ENCODE results near the gene CHGA. TPM values are rescaled to one million over a fixed set of nuclear protein-coding genes. Genes with fewer than 3 reads are reported as not detected.

CHGA gene
- total RNA-seq, 2 experiments from 2014 or later: not detected

DNA sequence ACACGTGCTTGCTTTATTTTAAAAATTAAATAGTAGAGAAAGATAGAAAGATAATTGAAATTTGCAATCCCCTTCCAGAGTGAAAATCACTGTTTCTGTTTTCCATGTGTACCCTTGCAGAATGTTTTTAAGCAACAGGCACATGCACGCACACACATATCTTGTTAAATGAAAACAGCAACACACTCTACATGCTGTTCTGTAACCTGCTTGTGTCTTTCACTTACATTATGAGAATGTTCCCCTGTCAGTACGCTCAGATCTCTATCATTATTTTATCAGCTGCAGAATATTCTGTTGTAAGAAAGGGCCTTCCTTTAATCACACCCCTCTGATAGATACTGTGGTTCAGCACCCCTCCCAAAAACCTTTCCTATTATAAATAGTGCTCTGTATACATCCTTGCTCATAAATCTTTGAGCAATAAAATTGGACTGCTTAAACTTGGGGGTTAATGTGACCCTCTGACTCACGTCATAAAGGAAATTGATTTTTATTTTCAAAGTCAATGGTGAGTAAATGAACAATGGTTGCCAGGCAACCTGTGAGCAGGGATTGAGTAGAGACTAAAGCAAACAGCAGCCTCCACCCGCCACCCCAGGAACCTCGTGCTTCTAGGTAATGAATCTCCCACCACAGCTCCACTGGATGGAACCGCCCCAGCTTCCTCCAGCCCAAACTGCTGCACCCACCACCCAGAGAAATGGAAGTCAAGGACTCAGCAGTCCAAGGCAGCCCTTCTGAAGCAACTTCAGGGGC, 31.9 kb upstream of the CHGA start:
- CTCF ChIA-PET: no interaction called here
- POLR2A ChIA-PET: no interaction called here
- H3K4me3 Mint-ChIP-seq: no peak overlapping the region
- H3K4me1 Mint-ChIP-seq (ENCODE audit: low read depth): no peaks in the 10 kb centered on the region
- peaks cover 9% of the 10 kb centered on the region for H3K9me3 Mint-ChIP-seq (ENCODE audit: insufficient read depth)
- no peak for DNase-seq
- no peak overlapping the region for H3K27ac Mint-ChIP-seq
- no peak for ATAC-seq
- no peaks in the 10 kb centered on the region for H3K36me3 Mint-ChIP-seq (ENCODE audit: low read depth)
- peaks cover 16% of the 10 kb centered on the region for H3K27me3 Mint-ChIP-seq (ENCODE audit: low read depth)

DNA sequence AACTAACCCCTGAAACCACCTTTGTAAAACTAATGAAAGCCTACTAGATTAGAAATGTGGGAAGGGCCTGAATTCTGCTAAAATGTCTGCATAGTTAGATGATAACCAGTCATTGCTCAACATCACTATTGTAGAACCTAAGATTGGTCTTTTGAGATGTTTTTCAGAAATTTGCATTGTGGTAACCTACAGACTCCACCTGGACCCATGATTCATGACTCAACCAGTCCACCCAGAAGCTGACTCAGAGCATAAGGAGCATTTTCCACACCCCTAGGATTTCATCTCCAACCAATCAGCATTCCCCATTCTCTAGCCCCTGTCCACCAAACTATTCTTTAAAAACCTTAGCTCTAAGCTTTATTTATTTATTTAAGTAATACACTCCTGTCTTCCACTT, 30.4 kb upstream of the CHGA start:
- ATAC-seq (no peak), DNase-seq (no peak)
- CTCF ChIA-PET: no interaction called here
- H3K27me3 Mint-ChIP-seq (ENCODE audit: low read depth): peaks cover 12% of the 10 kb centered on the region
- H3K4me1 Mint-ChIP-seq (ENCODE audit: low read depth): peaks cover 2% of the 10 kb centered on the region
- no peak overlapping the region for H3K4me3 Mint-ChIP-seq
- H3K27ac Mint-ChIP-seq: no peak overlapping the region
- no peaks in the 10 kb centered on the region for H3K36me3 Mint-ChIP-seq (ENCODE audit: low read depth)
- peaks cover 9% of the 10 kb centered on the region for H3K9me3 Mint-ChIP-seq (ENCODE audit: insufficient read depth)
- POLR2A ChIA-PET: interaction anchor here (0.6 kb wide), 1 partner anchor 259 kb away, joined by 3 read pairs; no protein-coding TSS in a partner anchor

DNA sequence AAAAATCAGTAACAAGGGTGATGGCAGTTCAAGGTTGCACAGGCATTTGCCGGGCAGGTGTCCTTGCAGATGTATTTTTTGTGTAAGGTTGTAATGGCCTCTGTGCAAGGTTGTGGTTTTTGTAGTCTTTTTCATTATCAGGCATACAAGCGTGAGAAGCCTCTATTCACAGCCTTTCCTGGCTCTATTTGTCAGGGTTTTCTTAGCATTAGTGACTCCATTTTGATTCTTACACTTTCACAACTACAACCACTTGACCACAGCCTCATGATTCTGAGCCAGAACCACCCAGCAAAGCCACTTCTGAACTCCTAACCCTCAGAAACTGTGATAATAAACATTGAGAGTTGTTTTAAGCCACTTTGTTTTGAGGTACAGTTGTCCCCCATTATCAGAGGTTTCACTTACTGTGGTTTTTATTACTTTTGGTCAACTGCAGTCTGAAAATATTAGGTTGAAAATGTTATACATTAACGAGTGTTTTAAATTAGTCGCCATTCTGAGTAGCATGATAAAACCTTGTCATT, 27.5 kb upstream of the CHGA start:
- H3K4me1 Mint-ChIP-seq (ENCODE audit: low read depth): peaks cover 17% of the 10 kb centered on the region
- POLR2A ChIA-PET: no interaction called here

DNA sequence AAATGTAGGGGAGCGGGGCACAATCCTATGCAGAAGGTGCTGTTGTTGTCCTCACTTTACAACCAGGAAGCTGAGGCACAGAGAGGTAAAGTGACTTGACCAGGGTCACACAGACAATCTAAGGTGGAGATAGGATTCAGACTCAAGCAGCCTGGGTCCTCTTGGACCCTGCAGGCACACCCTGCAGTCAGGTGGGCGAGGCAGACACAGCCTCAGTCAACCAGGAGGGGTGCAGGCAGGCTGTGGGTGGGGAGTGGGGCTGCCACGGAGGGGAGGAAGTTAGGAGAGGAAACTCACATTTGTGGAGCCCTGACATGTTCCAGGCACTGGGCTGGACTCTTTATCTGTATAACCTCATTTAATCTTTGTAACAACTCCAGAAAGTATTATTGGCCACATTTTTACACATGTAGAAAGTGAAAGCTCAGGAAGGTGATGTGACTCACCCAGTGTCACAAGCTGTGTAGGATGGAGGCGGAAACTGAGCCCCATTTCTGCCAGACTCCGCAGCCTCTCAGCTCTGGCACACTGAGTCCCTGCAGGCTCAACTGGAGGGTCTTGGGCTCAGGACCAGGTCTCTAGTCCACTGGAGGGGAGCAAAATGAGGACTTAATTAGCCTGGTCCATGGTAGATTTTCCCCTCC, 24.9 kb upstream of the CHGA start:
- POLR2A ChIA-PET: no interaction called here
- Mint-ChIP-seq H3K4me1 (ENCODE audit: low read depth) (peaks cover 25% of the 10 kb centered on the region), H3K27ac (peak overlapping the region; percentile 89), H3K4me3 (peak overlapping the region; percentile 58), H3K9me3 (ENCODE audit: insufficient read depth) (peaks cover 6% of the 10 kb centered on the region), H3K27me3 (ENCODE audit: low read depth) (peaks cover 10% of the 10 kb centered on the region), H3K36me3 (ENCODE audit: low read depth) (no peaks in the 10 kb centered on the region)
- CTCF ChIA-PET: no interaction called here
- DNase-seq (peak; percentile 43), ATAC-seq (peak; percentile 82)

More for the DNA sequence above, 27.5 kb upstream of the CHGA start:
- no peak for DNase-seq
- H3K36me3 Mint-ChIP-seq (ENCODE audit: low read depth): no peaks in the 10 kb centered on the region
- ATAC-seq: no peak
- no peak overlapping the region for H3K4me3 Mint-ChIP-seq
- peaks cover 2% of the 10 kb centered on the region for H3K27me3 Mint-ChIP-seq (ENCODE audit: low read depth)
- peaks cover 9% of the 10 kb centered on the region for H3K9me3 Mint-ChIP-seq (ENCODE audit: insufficient read depth)
- CTCF ChIA-PET: no interaction called here
- H3K27ac Mint-ChIP-seq: no peak overlapping the region

DNA sequence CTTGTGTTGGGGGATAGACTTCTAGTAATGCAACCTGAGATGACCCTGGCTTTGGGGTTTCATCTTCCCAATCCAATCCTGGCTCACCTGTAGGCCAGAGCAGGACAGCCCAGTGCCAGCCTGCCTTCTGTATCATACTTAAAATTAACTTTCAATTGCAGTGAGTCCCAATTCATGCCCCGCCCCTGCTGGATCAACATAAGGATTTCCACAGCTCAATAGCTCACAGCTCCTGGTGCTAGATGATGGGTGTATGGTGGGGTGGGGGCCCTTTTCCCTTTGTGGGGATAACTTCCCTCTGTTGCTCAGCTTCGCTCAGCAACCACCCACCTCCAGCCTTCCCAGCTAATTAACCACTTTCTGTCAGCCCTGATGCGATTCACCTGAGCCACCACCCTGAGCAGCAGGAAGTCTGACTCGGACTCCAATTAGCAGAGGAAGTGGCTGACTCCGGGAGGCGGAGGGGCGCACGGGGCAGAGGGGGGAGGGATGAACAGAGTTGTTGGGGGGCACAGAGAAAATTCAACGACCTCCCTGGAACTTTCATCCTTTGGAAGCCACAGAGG, 24.3 kb upstream of the CHGA start:
- peaks cover 31% of the 10 kb centered on the region for H3K4me1 Mint-ChIP-seq (ENCODE audit: low read depth)
- ATAC-seq (peak; percentile 32), DNase-seq (peak; percentile 32)
- CTCF ChIA-PET: no interaction called here
- H3K9me3 Mint-ChIP-seq (ENCODE audit: insufficient read depth): peaks cover 2% of the 10 kb centered on the region
- POLR2A ChIA-PET: no interaction called here
- H3K27ac Mint-ChIP-seq: peak overlapping the region; percentile 89
- H3K36me3 Mint-ChIP-seq (ENCODE audit: low read depth): no peaks in the 10 kb centered on the region
- peaks cover 13% of the 10 kb centered on the region for H3K27me3 Mint-ChIP-seq (ENCODE audit: low read depth)
- peak overlapping the region; percentile 58 for H3K4me3 Mint-ChIP-seq

DNA sequence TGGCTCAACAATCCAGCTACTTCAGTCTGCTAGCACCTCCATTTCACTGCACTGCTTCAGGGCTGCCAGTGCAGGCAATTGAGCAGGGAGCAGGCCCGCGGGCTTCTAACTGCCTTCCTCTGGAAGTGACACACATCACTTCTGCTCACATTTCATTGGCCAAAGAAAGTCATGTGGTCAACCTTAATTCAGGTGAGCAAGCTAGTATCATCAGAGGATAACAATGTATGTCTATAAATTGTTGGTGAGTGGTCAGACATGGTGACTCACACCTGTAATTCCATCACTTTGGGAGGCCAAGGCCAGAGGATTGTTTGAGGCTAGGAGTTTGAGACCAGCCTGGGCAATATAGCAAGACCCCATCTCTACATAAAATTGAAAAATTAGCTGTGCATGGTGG, 22.3 kb upstream of the CHGA start:
- ChIA-PET CTCF (interaction anchor here (0.9 kb wide), 1 partner anchor 51 kb away, joined by 4 read pairs; no protein-coding TSS in a partner anchor), POLR2A (no interaction called here)
- Mint-ChIP-seq H3K9me3 (ENCODE audit: insufficient read depth) (no peaks in the 10 kb centered on the region), H3K36me3 (ENCODE audit: low read depth) (no peaks in the 10 kb centered on the region), H3K4me3 (no peak overlapping the region), H3K27ac (no peak overlapping the region), H3K27me3 (ENCODE audit: low read depth) (peaks cover 14% of the 10 kb centered on the region), H3K4me1 (ENCODE audit: low read depth) (peaks cover 33% of the 10 kb centered on the region)
- no peak for ATAC-seq
- no peak for DNase-seq

DNA sequence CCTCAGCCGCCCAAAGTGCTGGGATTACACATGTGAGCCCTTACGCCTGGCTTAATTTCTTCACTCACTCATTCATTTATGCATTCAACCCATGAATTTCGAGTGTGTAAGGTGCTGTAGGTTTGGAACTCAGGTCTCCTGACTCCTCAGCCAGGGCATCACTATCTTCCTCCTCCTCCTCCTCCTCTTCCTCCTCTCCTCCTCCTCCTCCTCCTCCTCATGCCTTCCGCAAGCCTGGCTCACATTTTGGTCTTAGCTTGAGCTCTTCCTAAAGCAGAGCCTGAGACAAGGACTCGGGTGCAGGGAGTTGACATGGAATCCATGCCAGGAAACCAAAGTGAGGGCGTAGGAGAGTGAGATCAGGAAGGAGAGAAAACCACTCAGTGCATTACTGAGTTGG, 20.8 kb upstream of the CHGA start:
- peaks cover 14% of the 10 kb centered on the region for H3K27me3 Mint-ChIP-seq (ENCODE audit: low read depth)
- H3K4me3 Mint-ChIP-seq: no peak overlapping the region
- ChIA-PET POLR2A (no interaction called here), CTCF (no interaction called here)
- H3K4me1 Mint-ChIP-seq (ENCODE audit: low read depth): peaks cover 33% of the 10 kb centered on the region
- ATAC-seq: no peak
- no peak for DNase-seq
- H3K9me3 Mint-ChIP-seq (ENCODE audit: insufficient read depth): no peaks in the 10 kb centered on the region
- H3K27ac Mint-ChIP-seq: no peak overlapping the region
- no peaks in the 10 kb centered on the region for H3K36me3 Mint-ChIP-seq (ENCODE audit: low read depth)

DNA sequence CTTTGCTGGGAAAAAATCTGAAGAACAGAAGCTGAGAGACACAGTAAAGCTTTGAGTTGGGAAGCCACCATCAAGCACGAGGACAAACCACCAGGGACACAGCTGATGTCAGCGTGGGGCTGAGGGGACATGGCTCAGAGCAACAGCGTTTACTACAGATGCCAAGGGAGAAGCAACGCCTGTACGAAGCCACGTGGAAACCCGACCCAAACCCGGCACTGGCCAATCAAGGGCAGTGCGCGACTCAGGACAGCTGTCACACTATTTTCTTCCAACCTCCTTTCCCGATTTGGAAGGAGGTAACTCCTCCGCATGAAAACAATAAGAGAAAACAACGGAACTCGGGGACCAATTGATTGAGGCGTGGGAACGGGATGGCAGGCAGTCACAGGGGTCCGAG, 20.2 kb upstream of the CHGA start:
- Mint-ChIP-seq H3K36me3 (ENCODE audit: low read depth) (no peaks in the 10 kb centered on the region), H3K27me3 (ENCODE audit: low read depth) (peaks cover 14% of the 10 kb centered on the region), H3K27ac (no peak overlapping the region), H3K4me3 (no peak overlapping the region), H3K9me3 (ENCODE audit: insufficient read depth) (no peaks in the 10 kb centered on the region), H3K4me1 (ENCODE audit: low read depth) (peaks cover 29% of the 10 kb centered on the region)
- no peak for DNase-seq
- no peak for ATAC-seq
- POLR2A ChIA-PET: no interaction called here
- CTCF ChIA-PET: no interaction called here

DNA sequence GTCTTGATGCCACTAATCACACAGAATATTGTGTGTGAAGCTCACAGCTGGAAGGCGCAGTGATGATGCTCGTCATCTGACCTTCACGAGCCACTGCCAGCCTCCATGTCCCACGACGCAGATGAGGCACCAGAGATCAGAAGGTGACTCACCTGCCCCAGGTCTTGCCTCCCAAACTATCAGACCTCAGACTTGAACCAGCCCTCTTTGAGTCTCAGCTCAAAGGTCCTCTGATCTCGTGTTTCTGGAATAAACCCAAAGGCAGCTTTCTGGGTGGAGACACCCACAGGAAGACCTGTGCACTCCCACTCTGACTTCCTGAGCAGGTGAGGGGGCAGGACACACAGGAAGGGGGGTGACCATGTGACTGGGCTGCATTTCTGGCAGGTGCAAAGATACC, 19.6 kb upstream of the CHGA start:
- ATAC-seq (no peak), DNase-seq (no peak)
- peaks cover 14% of the 10 kb centered on the region for H3K27me3 Mint-ChIP-seq (ENCODE audit: low read depth)
- no peak overlapping the region for H3K4me3 Mint-ChIP-seq
- POLR2A ChIA-PET: no interaction called here
- H3K9me3 Mint-ChIP-seq (ENCODE audit: insufficient read depth): no peaks in the 10 kb centered on the region
- CTCF ChIA-PET: no interaction called here
- no peaks in the 10 kb centered on the region for H3K36me3 Mint-ChIP-seq (ENCODE audit: low read depth)
- H3K27ac Mint-ChIP-seq: no peak overlapping the region
- H3K4me1 Mint-ChIP-seq (ENCODE audit: low read depth): peaks cover 23% of the 10 kb centered on the region

DNA sequence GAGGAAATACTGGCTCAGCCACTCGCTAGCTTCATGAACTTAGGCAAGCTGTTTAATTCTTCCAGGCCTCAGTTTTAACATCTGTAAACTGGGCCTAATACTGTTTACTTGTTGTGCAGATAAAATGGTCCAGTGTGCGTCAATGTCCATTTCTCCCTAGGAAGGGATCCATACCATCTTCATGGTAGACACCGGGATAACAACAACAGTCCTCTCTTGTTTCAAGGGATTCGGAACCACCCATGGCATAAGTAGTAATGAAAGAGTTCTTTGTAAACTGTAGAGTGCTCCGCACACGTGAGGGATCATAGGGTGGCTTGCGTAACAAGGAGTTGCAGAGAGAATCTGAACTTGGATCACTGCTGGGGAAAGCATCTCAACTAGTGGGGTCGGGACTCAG, 17.3 kb upstream of the CHGA start:
- DNase-seq (no peak), ATAC-seq (no peak)
- Mint-ChIP-seq H3K4me1 (ENCODE audit: low read depth) (peaks cover 16% of the 10 kb centered on the region), H3K36me3 (ENCODE audit: low read depth) (no peaks in the 10 kb centered on the region), H3K9me3 (ENCODE audit: insufficient read depth) (no peaks in the 10 kb centered on the region), H3K27me3 (ENCODE audit: low read depth) (peaks cover 14% of the 10 kb centered on the region), H3K4me3 (no peak overlapping the region), H3K27ac (no peak overlapping the region)
- CTCF ChIA-PET: no interaction called here
- POLR2A ChIA-PET: no interaction called here

DNA sequence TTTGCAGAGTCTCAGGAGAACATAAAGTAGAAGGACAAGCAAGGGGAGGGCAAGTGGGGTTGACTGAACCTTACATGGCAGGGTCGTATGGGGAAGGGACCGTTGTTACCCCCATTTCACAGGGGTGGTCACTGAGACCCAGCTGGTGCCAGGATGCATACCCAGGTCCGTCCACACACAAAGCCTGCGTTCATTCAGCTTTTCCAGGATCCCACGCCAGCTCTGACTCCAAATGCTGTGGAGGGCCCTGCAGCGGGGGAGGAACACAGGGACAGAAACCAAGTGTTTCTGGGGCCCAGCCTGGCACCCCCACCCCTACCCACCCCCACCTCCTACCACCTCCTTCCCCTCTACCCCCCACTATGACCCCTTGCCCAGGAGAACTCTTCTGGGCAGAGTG, 16.5 kb upstream of the CHGA start:
- no peak overlapping the region for H3K4me3 Mint-ChIP-seq
- POLR2A ChIA-PET: no interaction called here
- H3K27me3 Mint-ChIP-seq (ENCODE audit: low read depth): peaks cover 14% of the 10 kb centered on the region
- ATAC-seq: no peak
- no peaks in the 10 kb centered on the region for H3K9me3 Mint-ChIP-seq (ENCODE audit: insufficient read depth)
- no peak for DNase-seq
- H3K36me3 Mint-ChIP-seq (ENCODE audit: low read depth): no peaks in the 10 kb centered on the region
- peaks cover 16% of the 10 kb centered on the region for H3K4me1 Mint-ChIP-seq (ENCODE audit: low read depth)
- CTCF ChIA-PET: no interaction called here
- no peak overlapping the region for H3K27ac Mint-ChIP-seq

DNA sequence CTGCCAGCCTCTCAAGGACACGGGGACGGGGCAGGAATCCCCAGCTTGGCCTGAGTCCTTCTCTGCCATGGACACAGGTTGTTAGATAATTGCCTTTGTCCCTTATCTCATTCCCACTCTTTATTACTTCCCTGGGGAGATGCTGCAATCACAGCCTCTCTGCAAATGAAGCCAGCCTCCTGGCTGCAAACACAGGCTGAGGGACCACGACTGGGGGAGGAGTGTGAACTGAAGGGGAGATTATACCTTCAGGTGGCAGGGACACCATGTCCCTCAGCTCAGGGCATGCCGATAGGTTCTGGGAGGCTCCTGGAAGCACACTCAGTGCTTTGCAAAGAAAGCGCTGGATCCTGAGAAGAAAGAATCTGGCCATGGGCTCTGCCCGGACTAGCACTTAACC, 16.1 kb upstream of the CHGA start:
- DNase-seq (no peak), ATAC-seq (no peak)
- ChIA-PET CTCF (no interaction called here), POLR2A (no interaction called here)
- Mint-ChIP-seq H3K4me1 (ENCODE audit: low read depth) (peaks cover 16% of the 10 kb centered on the region), H3K27ac (no peak overlapping the region), H3K27me3 (ENCODE audit: low read depth) (peaks cover 14% of the 10 kb centered on the region), H3K9me3 (ENCODE audit: insufficient read depth) (no peaks in the 10 kb centered on the region), H3K4me3 (no peak overlapping the region), H3K36me3 (ENCODE audit: low read depth) (no peaks in the 10 kb centered on the region)
